GM23338 (cell line): ENCODE measurements around the gene ZFYVE26.

ENCODE experiments used
- CREB1 ChIP-seq: fragments of 250-450 bp; sonication (Bioruptor Pico); IDR thresholded peaks from 2 replicates; pipeline ENCODE4 v1.5.0; 2020; ENCODE audit warnings: low read depth, mild to moderate bottlenecking, moderate library complexity
- CTCF ChIP-seq, 2 experiments: fragments of 200-600 bp in 1 of 2; sonication (generic) in 1 of 2; conservative IDR thresholded peaks; 2 replicates each; pipeline versions ENCODE4 v1.5.1 to v1.6.1; 2016 to 2017; ENCODE audit warnings: antibody characterized with exemption in 2 of 2, low read depth in 2 of 2, mild to moderate bottlenecking in 2 of 2, moderate library complexity in 1 of 2
- EZH2 ChIP-seq: fragments of 200-600 bp; sonication (generic); IDR thresholded peaks from one replicate; pipeline ENCODE4 v1.8.0; 2017; ENCODE audit warnings: antibody characterized with exemption, mild to moderate bottlenecking, low read depth; ENCODE audit not compliant: unreplicated experiment
- EZH2phosphoT487 ChIP-seq: fragments of 200-600 bp; sonication (generic); IDR thresholded peaks from one replicate; pipeline ENCODE4 v1.8.1; 2018; ENCODE audit warnings: antibody characterized with exemption; ENCODE audit not compliant: unreplicated experiment
- JUNB ChIP-seq: IDR thresholded peaks from one replicate; pipeline ENCODE4 v1.6.1; 2016; ENCODE audit warnings: antibody characterized with exemption; ENCODE audit not compliant: unreplicated experiment
- NANOG ChIP-seq: IDR thresholded peaks from 2 replicates; pipeline ENCODE4 v1.6.1; 2016; ENCODE audit warnings: antibody characterized with exemption, borderline replicate concordance
- POLR2AphosphoS5 ChIP-seq: IDR thresholded peaks from 2 replicates; pipeline ENCODE4 v1.6.1; 2016; ENCODE audit warnings: antibody characterized with exemption, low read depth
- REST ChIP-seq: IDR thresholded peaks from one replicate; pipeline ENCODE4 v1.6.1; 2018; ENCODE audit warnings: antibody characterized with exemption; ENCODE audit not compliant: unreplicated experiment
- STAT1 ChIP-seq: IDR thresholded peaks from one replicate; pipeline ENCODE4 v1.6.1; 2016; ENCODE audit warnings: antibody characterized with exemption; ENCODE audit not compliant: unreplicated experiment
- ZNF114 ChIP-seq: fragments of 250-450 bp; sonication (Bioruptor Pico); IDR thresholded peaks from 2 replicates; pipeline ENCODE4 v1.5.0; 2020; ENCODE audit warnings: mild to moderate bottlenecking, moderate library complexity
- ZNF331 ChIP-seq: fragments of 250-450 bp; sonication (Bioruptor Pico); IDR thresholded peaks from 2 replicates; pipeline ENCODE4 v1.5.0; 2020; ENCODE audit warnings: low read depth, mild to moderate bottlenecking, moderate library complexity

GRCh38 chr14:67785270-67786109 is 30.9 kb downstream of the ZFYVE26 start:
- TF ChIP-seq EZH2 (no peak), CTCF (conservative IDR thresholded peaks at IDR 0.05; ENCODE audit: low read depth in 2 of 2) (no peak), POLR2AphosphoS5 (no peak), ZNF114 (CRISPR knock-in tag) (no peak), STAT1 (no peak), CREB1 (CRISPR knock-in tag) (no peak), EZH2phosphoT487 (no peak), JUNB (no peak), REST (no peak), ZNF331 (CRISPR knock-in tag) (no peak), NANOG (no peak)
